K562 treated with DMSO at 1 percent for 12 hours (cell line): ENCODE measurements around the gene FLRT3. TPM values are rescaled to one million over a fixed set of nuclear protein-coding genes. Genes with fewer than 3 reads are reported as not detected.

ENCODE experiments used
- total RNA-seq: library from RNA; unstranded; fragments of 300-600 nt; gene quantifications from 2 replicates; pipeline ENCODE4 v1.2.3, GENCODE V29; 2022; ENCODE audit not compliant: insufficient read depth

Gene FLRT3
- total RNA-seq, result not detected in 2 replicates

DNA sequence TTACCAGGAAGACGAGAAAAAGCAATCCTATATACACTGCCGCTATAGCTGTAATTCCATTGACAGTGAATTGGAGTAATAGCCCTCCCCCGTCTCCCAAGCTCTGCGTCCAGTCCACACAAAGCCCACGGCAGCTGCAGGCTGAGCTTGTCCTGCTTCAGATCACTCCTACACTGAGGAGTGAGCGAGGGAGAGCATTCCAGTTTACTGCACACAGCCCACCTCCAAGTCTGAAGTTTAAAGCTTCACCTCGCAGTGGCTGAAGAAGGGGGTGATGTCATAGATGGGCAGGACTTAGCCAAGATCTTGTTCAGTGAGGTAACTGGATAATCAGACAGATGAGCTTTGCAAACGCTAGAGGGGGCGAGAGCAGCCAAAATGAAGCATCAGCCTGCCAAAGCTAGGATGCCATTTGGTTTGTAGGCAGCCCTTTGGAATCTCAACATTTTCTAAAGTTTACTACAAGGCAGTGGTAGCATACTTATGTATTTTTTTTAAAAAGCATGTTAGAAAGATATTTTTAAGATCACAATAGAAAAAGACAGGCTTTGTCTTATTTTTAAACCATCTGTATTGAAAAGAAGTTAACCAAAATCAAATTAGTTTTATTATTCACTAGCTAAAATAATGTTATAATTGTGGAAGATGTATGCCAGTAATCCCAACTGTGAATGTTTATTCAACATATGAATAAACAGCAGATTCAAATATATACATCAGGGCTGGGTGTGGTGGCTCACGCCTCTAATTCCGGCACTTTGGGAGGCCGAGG, at the start of gene FLRT3:
Gene FLRT3 (minus strand): TSS at position 213 of the 772 bp plus-strand sequence. CDS start 10,106 bp downstream, outside the sequence.

